SK-N-MC (cell line): ENCODE results near the gene CALML3.

ENCODE experiments used
- EZH2 ChIP-seq: fragments of 200-600 bp; sonication (generic); IDR thresholded peaks from one replicate; pipeline ENCODE4 v1.6.1; 2017; ENCODE audit warnings: antibody characterized with exemption
- FOXP2 ChIP-seq: optimal IDR thresholded peaks from 2 replicates; pipeline ENCODE3; 2011; ENCODE audit warnings: mild to moderate bottlenecking, moderate library complexity; ENCODE audit not compliant: insufficient read depth; ENCODE audit errors: extremely low read length, control extremely low read depth
- POLR2AphosphoS5 ChIP-seq: IDR thresholded peaks from 2 replicates; pipeline ENCODE4 v1.6.1; 2012; ENCODE audit warnings: mild to moderate bottlenecking, low read depth, low read length, borderline replicate concordance

DNA sequence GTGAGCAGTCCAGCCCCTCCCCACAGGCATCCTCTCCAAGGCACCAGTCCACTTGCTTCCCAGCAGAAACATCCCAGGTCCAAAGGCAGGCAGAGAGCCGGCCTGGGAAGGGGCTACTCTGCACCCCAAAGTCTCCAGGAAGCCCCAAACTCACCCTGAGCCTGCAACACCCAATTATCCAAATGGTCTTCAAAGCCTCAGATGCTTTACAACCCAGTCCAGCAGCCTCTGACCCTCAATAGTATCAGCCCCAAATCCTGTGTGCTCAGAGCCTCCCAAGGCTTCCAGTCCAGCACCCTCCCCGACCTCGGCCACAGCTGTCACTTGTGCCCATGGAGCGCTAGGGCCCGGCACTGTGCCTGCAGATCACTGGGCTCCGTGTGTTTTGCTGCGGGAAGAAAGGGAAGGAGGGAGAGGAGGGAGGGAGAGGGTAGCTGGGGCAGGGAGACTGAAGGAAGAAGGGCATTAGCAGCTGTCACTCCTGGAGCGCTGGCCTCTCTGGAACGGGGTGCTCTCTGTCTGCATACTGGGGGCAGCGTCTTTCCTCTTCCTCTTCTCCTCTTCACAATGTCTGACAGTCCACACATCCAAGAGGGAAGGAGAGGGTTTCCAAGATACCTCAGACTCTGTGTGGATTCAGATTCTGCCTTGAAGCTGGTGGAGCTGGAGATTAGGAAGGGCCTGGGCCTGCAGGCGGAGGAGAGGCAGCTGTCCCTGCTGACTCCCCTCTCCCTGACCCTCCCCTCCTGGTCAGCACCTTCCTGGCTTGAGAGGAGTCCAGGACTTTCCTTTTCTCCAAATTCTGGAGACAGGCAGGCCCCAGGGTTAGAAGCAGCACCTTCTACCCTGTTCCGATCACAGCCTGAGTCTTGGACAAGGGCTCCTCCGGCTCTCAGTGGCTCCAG, 38.6 kb upstream of the CALML3 start:
- TF ChIP-seq EZH2 (no peak), POLR2AphosphoS5 (no peak), FOXP2 (no peak)
